Osteocyte (in vitro differentiated cells): ENCODE results near the gene ROBO2. TPM values are rescaled to one million over a fixed set of nuclear protein-coding genes. Genes with fewer than 3 reads are reported as not detected.

ENCODE experiments used
- DNase-seq: peaks from one replicate; pipeline ENCODE4 v3.0.0; 2021; ENCODE audit warnings: mixed read lengths; ENCODE audit not compliant: unreplicated experiment; ENCODE audit errors: extremely low spot score
- H3K27ac Mint-ChIP-seq: one replicate; pipeline ENCODE4 v1.8.0; 2021; ENCODE audit warnings: mild to moderate bottlenecking, mixed read lengths; ENCODE audit not compliant: unreplicated experiment
- H3K27me3 Mint-ChIP-seq: one replicate; pipeline ENCODE4 v1.8.0; 2021; ENCODE audit warnings: mixed read lengths; ENCODE audit not compliant: unreplicated experiment
- H3K36me3 Mint-ChIP-seq: one replicate; pipeline ENCODE4 v1.8.0; 2021; ENCODE audit warnings: mixed read lengths; ENCODE audit not compliant: unreplicated experiment
- H3K4me1 Mint-ChIP-seq: one replicate; pipeline ENCODE4 v1.8.0; 2021; ENCODE audit warnings: mixed read lengths; ENCODE audit not compliant: unreplicated experiment
- H3K4me3 Mint-ChIP-seq: one replicate; pipeline ENCODE4 v1.8.0; 2021; ENCODE audit warnings: mild to moderate bottlenecking, moderate library complexity, mixed read lengths; ENCODE audit not compliant: unreplicated experiment
- H3K9me3 Mint-ChIP-seq: one replicate; pipeline ENCODE4 v1.8.0; 2021; ENCODE audit warnings: mixed read lengths; ENCODE audit not compliant: unreplicated experiment
- CTCF ChIP-seq: fragments of 200-600 bp; sonication (generic); IDR thresholded peaks from 2 replicates; pipeline ENCODE4 v1.5.0; 2021; ENCODE audit warnings: antibody characterized with exemption, mild to moderate bottlenecking, moderate library complexity
- total RNA-seq: library from RNA; stranded (reverse); gene quantifications from 2 replicates; pipeline ENCODE4 v1.2.1, GENCODE V29; 2021

The ROBO2 gene
- total RNA-seq, 1 donor from 2014 or later = 18.4 TPM

- no peaks in the 10 kb centered on the region for H3K36me3 Mint-ChIP-seq
- TF ChIP-seq CTCF = no peak
- peak overlapping the region; percentile 93 for H3K27ac Mint-ChIP-seq
- H3K4me1 Mint-ChIP-seq = peaks cover 38% of the 10 kb centered on the region
- H3K9me3 Mint-ChIP-seq = no peaks in the 10 kb centered on the region
- no peak for DNase-seq
- H3K4me3 Mint-ChIP-seq = no peak overlapping the region
- H3K27me3 Mint-ChIP-seq = no peaks in the 10 kb centered on the region
Observed at GRCh38 chr3:77328690-77329089, 288.8 kb downstream of the ROBO2 start.

- no peaks in the 10 kb centered on the region for H3K9me3 Mint-ChIP-seq
- peaks cover 34% of the 10 kb centered on the region for H3K4me1 Mint-ChIP-seq
- DNase-seq = no peak
- no peak for TF ChIP-seq CTCF
- H3K4me3 Mint-ChIP-seq = no peak overlapping the region
- H3K27me3 Mint-ChIP-seq = no peaks in the 10 kb centered on the region
- peak overlapping the region; percentile 93 for H3K27ac Mint-ChIP-seq
- no peaks in the 10 kb centered on the region for H3K36me3 Mint-ChIP-seq
Observed at GRCh38 chr3:77329116-77329515, 289.2 kb downstream of the ROBO2 start.

- no peak overlapping the region for H3K4me3 Mint-ChIP-seq
- no peak overlapping the region for H3K27ac Mint-ChIP-seq
- no peaks in the 10 kb centered on the region for H3K4me1 Mint-ChIP-seq
- no peak for DNase-seq
- H3K9me3 Mint-ChIP-seq = no peaks in the 10 kb centered on the region
- no peaks in the 10 kb centered on the region for H3K36me3 Mint-ChIP-seq
- no peak for TF ChIP-seq CTCF
- H3K27me3 Mint-ChIP-seq = no peaks in the 10 kb centered on the region
Observed at GRCh38 chr3:77338195-77338594, 298.3 kb downstream of the ROBO2 start.

GRCh38 chr3:77342027-77342426 is 302.1 kb downstream of the ROBO2 start:
- Mint-ChIP-seq H3K9me3 (no peaks in the 10 kb centered on the region), H3K4me3 (no peak overlapping the region), H3K36me3 (no peaks in the 10 kb centered on the region), H3K27me3 (no peaks in the 10 kb centered on the region), H3K4me1 (no peaks in the 10 kb centered on the region), H3K27ac (no peak overlapping the region)
- no peak for TF ChIP-seq CTCF
- no peak for DNase-seq

- DNase-seq = no peak
- H3K36me3 Mint-ChIP-seq = no peaks in the 10 kb centered on the region
- H3K4me3 Mint-ChIP-seq = no peak overlapping the region
- no peak for TF ChIP-seq CTCF
- no peak overlapping the region for H3K27ac Mint-ChIP-seq
- H3K9me3 Mint-ChIP-seq = no peaks in the 10 kb centered on the region
- H3K4me1 Mint-ChIP-seq = no peaks in the 10 kb centered on the region
- no peaks in the 10 kb centered on the region for H3K27me3 Mint-ChIP-seq
Observed at GRCh38 chr3:77342688-77343087, 302.8 kb downstream of the ROBO2 start.
